NCI-H1092 (cell line): ENCODE results near the gene SCUBE3.

ENCODE experiments used
- DNase-seq: peaks from one replicate; lab custom pipeline; 2025; lab: John Stamatoyannopoulos, UW

SCUBE3 gene

DNA sequence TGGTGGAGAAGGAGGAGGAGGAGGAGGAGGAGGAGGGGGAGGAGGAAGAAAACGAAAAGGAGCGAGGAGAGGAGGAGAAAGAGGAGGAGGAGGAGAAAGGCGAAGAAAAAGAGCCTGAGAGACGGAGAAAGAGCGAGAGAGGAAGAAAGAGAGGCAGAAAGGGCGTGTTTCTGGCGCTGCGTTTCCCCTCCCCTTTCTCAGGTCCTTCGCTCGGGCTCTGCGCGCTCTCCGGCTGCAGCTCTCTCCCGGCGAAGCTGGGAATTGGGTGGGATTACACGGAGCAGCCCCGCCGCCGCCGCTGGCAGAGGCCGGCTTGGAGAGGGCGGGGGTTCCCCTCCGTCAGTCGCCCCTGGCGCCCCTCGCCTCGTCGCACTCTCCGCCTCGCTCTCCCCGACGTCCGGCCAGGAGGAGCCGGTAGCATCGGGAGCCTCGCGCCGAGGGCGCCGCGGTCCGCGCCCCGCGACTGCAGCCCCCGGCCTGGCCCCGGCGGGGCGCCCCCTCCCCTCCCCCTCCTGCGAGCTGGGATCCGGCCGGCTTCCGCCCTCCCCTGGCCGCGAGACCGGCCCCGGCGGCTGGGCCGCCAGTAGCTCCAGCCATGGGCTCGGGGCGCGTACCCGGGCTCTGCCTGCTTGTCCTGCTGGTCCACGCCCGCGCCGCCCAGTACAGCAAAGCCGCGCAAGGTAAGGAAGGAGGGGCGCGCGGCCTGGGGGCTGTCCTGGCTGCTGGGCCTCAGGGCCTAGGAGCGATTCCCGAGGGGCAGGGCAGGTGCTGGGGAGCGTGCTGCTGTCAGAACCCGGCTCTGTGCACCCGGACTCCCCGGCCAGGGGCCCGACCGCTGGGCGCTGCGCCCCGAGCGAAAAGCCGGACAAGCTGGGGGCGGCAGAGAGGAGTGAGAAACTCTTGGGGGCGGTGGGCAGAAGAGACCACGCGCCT, at the start of gene SCUBE3:
TSS of gene SCUBE3 (plus strand) at position 133 of the 933 bp plus-strand sequence. CDS start at position 596, 463 bp downstream.
- no peak for DNase-seq

- DNase-seq: no peak
Observed at GRCh38 chr6:35164277-35164676, 49.5 kb upstream of the SCUBE3 start.

GRCh38 chr6:35164868-35165267, 48.9 kb upstream of the SCUBE3 start:
- no peak for DNase-seq

GRCh38 chr6:35165630-35166071, 48.1 kb upstream of the SCUBE3 start:
- no peak for DNase-seq

GRCh38 chr6:35166116-35166515, 47.6 kb upstream of the SCUBE3 start:
- DNase-seq: no peak

DNA sequence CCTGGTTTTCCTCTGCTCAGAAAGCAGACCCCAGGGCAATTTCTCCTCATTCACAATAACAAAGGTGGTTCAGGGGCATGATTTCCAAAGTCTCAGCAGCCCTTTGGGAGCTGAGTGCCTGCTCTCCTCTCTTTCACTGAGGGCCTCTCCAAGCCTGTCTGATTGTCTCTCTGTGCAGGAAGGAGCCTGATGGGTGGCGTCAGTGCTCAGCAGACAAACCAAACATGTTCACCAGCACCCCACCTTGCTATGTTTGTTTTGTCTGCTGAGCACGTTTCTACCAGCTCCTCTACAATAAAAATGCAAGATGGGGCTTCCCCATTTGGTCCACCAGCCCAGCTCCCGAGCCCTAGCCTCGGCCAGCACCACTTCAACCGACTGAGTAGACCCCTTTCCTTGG, 47.2 kb upstream of the SCUBE3 start:
- DNase-seq: no peak

GRCh38 chr6:35167505-35167904, 46.3 kb upstream of the SCUBE3 start:
- DNase-seq: no peak

- no peak for DNase-seq
Observed at GRCh38 chr6:35168461-35168861, 45.3 kb upstream of the SCUBE3 start.

DNA sequence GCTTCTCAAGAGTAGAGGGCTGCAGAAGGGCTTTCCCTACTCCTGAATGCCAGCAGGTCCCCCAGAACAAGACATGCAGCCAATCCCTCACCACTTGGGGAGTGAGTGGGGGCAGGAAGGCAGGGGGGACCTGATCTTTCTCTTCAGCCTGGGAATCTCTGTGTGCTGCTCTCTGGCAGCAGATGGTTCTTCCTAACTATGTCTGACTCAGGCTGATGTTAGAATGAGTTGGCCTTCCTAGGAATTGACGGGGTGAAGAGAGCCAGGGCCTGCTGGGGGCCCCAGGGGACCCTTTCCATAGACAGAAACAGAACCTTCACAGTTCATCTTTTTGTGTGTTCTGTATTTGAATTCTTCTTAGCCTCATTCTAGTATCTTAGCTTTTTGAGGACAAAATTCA, 43.6 kb upstream of the SCUBE3 start:
- DNase-seq: no peak

GRCh38 chr6:35170891-35171290, 42.9 kb upstream of the SCUBE3 start:
- no peak for DNase-seq

- DNase-seq: no peak
Observed at GRCh38 chr6:35173044-35173426, 40.7 kb upstream of the SCUBE3 start.

- no peak for DNase-seq
Observed at GRCh38 chr6:35173427-35174087, 40.2 kb upstream of the SCUBE3 start.

DNA sequence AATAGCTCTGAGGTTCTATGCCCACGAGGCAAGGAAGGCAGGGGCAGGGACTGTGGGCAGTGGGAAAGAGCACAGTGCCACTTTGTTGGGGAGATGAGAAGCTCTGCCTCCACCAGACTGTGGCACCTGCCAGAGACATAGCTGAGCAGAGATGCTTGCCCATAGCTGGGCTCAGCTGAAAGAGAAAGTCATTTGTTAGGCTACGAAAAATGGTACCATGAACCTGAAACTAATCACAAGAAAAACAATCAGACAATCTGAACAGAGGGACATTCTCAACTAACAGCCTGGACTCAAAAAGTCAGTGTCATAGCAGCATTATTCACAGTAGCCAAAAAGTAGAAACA, 39.7 kb upstream of the SCUBE3 start:
- DNase-seq: no peak

DNA sequence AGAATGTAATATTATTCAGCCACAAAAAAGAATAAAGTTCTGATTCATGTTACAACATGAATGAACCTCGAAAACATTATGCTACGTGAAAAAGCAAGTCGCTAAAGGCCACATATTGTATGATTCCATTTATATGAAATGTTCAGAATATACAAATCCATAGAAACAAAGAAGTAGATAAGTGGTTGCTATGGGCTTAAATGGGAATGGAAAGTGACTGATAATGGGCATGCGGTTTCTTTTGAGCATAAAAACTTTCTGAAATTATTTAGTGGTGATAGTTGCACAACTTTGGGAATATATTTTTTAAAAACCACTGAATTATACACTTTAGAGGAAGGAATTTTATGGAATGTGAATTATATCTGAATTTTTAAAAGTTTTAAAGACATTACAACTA, 39.3 kb upstream of the SCUBE3 start:
- DNase-seq: no peak

DNA sequence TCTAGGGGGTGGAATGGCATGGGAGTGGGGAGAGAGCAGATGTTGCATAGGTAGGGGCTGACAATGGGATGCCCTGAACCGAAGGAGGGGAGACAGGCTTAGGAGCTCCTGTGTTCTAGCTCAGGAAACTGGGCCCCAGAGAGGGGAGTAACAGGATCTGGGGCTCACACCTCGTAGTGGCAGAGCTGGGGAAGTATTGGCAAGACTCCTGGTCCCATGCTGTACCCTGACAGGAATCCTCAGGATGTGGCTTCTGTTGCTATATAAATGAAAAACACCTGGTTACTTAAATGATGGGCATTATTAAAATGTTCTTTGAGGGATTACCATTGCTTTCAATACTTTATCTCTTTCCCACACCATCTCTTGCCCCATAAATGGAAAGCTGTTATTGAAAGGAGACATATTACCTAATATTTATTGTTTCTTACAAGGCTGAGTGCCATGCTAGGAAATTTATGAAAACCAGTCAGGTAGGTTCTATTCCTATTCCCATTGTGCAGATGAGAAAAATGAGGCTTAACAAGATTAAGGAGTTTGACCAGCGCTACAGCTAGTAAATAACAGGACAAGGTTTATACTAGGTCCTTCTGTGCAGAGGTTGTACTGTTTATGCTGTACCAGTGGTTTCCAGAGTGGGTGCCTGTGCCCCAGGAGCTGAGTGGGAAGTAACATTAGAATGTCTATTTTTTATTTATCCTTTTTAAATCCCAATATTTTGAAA, 37.3 kb upstream of the SCUBE3 start:
- no peak for DNase-seq

GRCh38 chr6:35177157-35177556, 36.6 kb upstream of the SCUBE3 start:
- no peak for DNase-seq

GRCh38 chr6:35177596-35177995, 36.2 kb upstream of the SCUBE3 start:
- DNase-seq: no peak

DNA sequence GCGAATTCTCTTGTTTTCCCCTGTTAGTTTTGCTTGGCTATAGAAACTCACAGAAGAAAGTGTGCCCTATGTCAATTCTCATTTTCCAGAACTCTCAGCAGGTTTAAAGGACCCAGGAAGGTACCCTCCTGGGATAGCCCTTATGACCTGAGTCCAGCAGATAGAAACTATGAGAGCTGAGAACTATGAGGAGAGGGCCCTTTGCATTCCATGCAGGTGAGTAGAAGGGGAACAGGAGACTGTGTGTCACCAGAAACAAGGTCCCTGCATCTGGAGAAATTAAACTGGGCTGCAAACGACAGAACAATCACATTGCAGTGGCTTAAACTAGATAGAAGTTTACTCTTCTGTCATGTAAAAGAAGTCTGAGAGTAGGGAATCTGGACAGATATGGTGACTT, 35.7 kb upstream of the SCUBE3 start:
- DNase-seq: no peak

- DNase-seq: no peak
Observed at GRCh38 chr6:35178932-35179832, 34.6 kb upstream of the SCUBE3 start.

DNA sequence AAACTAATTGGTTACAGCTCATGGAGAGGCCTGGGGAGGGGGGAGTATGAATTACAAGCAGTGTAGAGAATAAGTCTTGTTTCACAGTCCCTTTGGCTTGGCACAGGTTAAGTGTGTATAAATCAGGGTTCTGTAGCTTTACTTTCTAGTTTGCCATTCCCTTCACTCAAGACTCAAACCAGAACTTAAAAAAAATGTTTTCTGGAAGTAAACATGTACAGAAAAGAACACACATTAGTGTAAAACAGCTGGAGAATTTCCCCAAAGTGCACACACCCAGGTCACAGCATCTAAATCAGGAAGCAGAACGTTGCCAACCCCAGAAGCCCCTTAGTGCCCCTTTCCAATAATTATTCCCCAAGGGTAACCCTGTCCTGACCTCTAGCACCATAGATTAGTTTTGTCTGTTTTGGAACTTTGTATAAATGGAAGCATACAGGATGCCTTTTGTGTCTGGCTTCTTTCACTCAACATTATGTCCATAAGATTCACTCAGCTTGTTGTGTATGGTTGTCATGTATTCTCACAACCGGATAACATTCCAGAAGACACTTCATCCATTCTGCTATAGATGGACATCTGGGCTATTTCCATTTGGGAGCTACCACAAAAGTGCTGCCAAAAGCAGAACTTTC, 33.7 kb upstream of the SCUBE3 start:
- no peak for DNase-seq

DNA sequence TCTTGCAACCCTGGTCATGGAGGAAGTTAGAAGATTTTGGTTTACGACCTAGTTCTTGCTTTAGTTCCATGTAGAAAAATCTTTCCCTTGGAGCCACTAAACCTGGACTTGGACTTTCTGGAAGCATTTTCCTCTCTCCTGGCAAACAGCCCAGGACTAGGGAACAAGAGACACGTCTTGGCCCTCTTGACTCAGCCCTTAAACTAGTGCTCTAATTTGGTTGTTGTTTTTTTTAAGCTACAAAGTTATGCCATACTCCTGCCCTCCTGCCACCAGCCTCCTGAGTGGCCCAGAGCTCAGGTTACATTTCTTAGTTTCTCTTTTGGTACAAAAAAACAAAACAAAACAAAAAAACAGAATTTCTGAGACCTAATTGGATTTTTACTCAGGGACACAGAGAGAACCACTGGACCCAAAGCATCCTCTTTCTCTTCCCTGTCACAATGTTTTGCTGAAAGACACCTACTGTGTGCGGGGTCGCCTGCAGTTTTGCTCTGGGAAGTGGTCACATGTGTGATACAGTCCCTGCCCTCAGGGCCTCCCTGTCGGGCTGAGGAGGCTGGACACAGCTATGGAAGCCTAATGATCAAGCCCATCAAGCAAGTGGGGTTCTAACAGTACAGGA, 32.3 kb upstream of the SCUBE3 start:
- no peak for DNase-seq
